NB4 (cell line): ENCODE measurements around the gene DNAJC1.

Experiments
- CTCF ChIP-seq: IDR thresholded peaks from one replicate; pipeline ENCODE4 v1.5.1; 2012; ENCODE audit warnings: low read depth, low read length
- POLR2A ChIP-seq: IDR thresholded peaks from 2 replicates; pipeline ENCODE4 v1.6.1; 2011; ENCODE audit warnings: mild to moderate bottlenecking; ENCODE audit not compliant: insufficient read length; ENCODE audit errors: extremely low read depth

- TF ChIP-seq CTCF (no peak), POLR2A (no peak)
These were observed 205.4 kb downstream of the DNAJC1 start for GRCh38 chr10:21797984-21798765.
